GM19452 (cell line): ENCODE data around the gene PRDX6.
A peak's percentile ranks its signal among the peaks of the same experiment; 100 is the strongest.
"Not testable (repeated sequence)": the region's sequence is repeated elsewhere in the genome, so short reads cannot be mapped to it uniquely, and the experiment has no call there.

Experiments
- ATAC-seq: cut with Tn5 transposase; IDR thresholded peaks from one replicate; pipeline ENCODE4 v1.9.1; 2021; ENCODE audit not compliant: unreplicated experiment

PRDX6 gene

GRCh38 chr1:173467426-173467825 lies 9.7 kb upstream of the PRDX6 start:
- no peak for ATAC-seq

DNA sequence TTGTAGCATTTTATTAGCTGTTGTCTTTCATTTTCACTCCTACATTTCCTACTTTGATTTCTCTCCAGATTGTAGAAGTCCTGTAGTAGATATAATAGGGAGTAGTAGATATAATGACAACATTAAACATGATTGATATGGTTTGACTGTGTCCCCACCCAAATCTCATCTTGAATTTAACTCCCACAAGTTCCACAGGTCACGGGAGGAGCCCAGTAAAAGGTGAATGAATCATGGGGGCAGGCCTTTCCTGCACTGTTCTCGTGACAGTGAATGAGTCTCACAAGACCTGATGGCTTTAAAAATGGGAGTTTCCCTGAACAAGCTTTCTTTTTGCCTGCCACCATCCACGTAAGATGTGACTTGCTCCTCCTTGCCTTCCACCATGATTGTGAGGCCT lies 7.5 kb upstream of the PRDX6 start:
- ATAC-seq, result no peak

GRCh38 chr1:173470608-173471007 lies 6.5 kb upstream of the PRDX6 start:
- ATAC-seq, result no peak

GRCh38 chr1:173473599-173474011 lies 3.5 kb upstream of the PRDX6 start:
- no peak for ATAC-seq

DNA sequence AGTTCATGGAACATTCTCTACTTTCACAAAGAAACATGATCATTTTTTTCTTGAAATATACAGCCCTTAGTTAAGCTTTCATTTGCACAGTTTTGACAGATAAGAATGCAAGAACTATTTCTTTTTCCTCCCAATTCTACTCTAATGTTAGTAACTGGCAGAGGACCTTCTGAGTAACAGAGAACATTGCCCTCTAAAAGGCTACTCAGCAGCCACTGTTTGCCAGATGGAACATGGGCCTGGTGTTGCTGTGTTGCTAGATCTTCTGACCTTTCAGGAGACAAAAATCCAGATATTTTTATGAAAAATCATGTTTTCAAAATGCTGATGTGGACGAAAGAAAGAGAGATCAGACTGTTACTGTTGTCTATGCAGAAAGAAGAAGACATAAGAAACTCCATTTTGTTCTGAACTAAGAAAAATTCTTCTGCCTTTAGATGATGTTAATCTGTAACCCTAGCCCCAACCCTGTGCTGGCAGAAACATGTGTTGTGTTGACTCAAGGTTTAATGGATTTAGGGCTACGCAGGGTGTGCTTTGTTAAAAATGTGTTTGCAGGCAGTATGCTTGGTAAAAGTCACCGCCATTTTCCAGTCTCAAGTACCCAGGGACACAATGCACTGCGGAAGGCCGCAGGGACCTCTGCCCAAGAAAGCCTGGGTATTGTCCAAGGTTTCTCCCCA lies 2.9 kb upstream of the PRDX6 start:
- no peak for ATAC-seq

DNA sequence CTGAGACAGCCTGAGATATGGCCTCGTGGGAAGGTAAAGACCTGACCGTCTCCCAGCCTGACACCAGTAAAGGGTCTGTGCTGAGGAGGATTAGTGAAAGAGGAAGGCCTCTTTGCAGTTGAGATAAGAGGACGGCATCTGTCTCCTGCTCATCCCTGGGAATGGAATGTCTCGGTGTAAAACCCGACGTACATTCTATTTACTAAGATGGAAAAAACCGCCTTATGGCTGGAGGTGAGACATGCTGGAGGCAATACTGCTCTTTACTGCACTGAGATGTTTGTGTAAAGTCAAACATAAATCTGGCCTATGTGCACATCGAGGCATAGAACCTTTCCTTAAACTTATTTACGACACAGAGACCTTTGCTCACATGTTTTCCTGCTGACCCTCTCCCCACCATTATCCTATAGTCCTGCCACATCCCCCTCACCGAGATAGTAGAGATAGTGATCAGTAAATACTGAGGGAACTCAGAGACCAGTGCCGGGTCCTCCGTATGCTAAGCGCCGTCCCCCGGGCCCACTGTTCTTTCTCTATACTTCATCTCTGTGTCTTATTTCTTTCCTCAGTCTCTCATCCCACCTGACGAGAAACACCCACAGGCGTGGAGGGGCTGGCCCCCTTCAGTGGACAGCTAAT lies 2.2 kb upstream of the PRDX6 start:
- ATAC-seq, result not testable (repeated sequence)

DNA sequence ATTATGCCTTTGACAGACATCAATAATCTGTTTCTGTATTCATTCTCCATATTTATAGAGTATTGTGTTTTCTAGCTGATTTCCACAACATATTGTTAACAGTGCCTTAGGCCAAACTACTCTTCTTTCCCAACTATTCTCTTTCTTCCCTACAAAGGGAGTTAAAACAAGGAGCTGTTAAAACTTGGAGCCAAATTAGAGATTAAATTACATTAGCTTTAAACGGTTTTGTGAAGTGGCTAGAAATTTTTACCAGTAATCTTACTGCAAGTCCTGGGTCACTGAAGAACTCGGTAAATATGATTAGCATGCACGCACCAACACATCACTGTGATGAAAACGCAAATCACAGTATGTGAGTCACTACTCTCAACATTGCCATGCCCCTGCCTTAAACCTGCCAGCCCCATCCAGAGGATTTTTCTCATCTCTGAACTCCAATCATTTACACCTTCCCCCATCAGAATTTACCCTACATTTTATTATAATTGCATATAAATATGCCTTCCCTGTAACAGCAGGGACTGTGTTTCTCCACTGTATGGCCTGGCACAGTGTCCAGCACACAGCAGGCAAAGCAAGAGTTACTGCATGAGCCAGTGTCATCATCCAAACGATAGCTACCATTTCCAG lies 1.5 kb upstream of the PRDX6 start:
- no peak for ATAC-seq

DNA sequence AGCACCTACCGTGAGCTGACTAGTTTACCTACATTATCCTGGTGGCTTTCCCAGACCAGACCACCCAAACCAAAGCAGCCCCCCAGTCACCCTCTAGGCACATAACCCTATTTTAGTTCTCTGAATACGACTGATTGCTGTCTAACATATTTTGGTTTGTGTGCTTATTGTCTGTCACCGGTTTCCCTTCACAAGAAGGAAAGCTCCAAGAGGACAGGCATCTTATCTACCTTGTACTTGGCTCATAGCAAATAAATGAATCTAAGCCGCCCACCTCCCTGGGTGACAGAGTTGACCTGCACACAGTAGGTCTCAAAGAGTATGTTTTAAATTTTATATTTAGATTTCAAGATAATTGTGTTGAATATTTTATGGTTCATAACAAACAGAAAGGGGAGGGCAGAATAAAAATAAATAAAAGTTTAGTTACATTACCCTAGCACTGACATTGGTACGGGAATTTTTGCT lies 904 bp upstream of the PRDX6 start:
- no peak for ATAC-seq

DNA sequence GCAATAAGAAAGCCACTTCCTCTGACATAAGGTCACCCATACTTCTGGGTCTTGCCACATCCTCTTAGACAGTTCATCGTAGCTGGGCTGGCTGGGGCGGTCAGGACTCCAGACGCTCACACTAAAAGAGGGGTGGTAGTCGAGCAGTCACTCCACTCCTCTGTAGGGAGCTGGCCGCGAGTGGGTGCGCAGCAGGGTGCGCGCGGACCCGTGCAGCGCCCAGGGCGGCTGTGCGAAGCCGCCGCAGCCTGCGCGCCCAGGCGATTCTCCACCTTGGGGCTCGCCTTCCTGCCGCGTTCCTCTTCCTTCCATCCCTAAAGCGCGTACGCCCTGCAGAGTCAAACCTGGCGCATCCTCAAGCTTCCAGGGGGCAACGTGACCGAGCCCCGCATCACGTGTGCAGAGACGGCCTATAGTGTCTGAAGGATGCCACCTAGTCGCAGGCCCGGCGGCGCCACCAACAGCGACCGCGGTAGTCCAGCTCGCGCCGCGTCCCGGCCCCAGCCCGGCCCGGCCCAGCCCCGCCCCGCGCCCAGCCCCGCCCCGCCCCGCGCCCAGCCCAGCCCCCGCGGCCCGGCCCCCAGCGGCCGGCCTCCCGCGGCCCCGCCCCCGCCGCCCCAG lies 360 bp upstream of the PRDX6 start:
- peak; percentile 94 for ATAC-seq

- no peak for ATAC-seq
These were observed 1.0 kb downstream of the PRDX6 start for GRCh38 chr1:173478094-173478674.

DNA sequence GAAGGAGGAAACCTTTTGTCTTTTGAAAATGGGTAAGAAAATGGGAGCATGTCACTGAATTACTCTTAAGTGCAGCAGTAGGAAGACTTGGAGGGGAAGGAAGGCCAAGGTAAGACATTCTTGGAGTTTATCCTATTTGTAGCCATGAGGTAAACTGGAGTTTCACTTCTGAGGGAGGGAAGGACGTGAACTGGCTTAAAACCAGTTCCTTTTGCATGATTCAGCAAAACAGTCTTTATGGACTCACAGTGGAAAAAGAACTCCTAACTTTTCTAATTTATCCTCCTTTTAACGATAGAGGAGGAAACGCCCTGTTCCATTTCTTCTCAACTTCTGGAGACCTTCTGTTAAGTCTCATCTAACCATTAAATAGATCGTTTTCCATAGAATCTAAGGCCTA lies 2.5 kb downstream of the PRDX6 start:
- ATAC-seq, result no peak

GRCh38 chr1:173481195-173481772 lies 4.1 kb downstream of the PRDX6 start:
- ATAC-seq, result no peak

GRCh38 chr1:173482683-173483082 lies 5.5 kb downstream of the PRDX6 start:
- no peak for ATAC-seq

GRCh38 chr1:173484276-173484675 lies 7.1 kb downstream of the PRDX6 start:
- no peak for ATAC-seq

- no peak for ATAC-seq
These were observed 8.3 kb downstream of the PRDX6 start for GRCh38 chr1:173485401-173485800.

- no peak for ATAC-seq
These were observed 10.9 kb downstream of the PRDX6 start for GRCh38 chr1:173488001-173488400.

GRCh38 chr1:173489149-173489600 lies 12.0 kb downstream of the PRDX6 start:
- no peak for ATAC-seq

DNA sequence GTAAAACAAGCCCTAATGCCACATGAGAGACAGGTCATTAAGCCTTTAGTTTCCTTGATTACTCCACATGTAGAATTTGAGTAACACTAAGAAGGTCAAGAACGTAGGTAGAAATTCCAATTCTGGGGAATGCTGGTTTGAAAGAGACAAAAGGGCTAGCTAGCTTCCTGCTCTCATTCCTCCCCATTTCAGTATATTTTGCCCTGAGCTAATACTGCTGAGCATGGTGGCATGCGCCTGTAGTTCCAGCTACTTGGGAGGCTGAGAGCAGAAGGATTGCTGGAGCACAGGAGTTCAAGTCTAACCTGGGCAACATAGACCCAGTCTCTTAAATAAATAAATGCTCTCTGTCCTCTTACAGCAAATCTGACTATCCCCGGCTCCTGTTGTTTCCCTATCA lies 12.8 kb downstream of the PRDX6 start:
- no peak for ATAC-seq

- ATAC-seq, result no peak
These were observed 14.4 kb downstream of the PRDX6 start for GRCh38 chr1:173491508-173491907.

DNA sequence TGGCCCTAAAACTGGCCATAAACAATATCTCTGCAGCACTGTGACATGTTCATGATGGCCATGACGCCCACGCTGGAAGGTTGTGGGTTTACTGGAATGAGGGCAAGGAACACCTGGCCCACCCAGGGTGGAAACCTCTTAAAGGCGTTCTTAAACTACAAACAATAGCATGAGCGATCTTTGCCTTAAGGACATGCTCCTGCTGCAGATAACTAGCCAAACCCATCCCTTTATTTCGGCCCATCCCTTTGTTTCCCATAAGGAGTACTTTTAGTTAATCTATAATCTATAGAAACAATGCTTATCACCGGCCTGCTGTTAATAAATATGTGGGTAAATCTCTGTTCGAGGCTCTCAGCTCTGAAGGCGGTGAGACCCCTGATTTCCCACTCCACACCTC lies 16.0 kb downstream of the PRDX6 start:
- not testable (repeated sequence) for ATAC-seq
